ENCODE measurements around the gene GLT8D1.

DNA sequence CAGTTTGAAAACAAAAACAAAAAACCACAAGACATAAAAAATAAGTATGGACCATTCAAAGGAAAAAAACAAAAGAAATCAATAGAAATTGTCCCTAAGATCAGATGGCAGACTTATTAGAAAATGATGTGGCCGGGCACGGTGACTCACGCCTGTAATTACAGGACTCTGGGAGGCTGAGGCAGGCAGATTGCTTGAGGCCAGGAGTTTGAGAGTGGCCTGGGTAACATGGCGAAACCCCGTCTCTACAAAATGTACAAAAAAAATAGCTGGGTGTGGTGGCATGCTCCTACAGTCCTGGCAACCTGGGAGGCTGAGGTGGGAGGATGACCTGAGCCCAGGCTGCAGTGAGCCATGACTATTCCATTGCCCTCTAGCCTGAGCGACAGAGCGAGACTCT is 16.9 kb upstream of the GLT8D1 start:
- TF ChIP-seq, protein P1, sequence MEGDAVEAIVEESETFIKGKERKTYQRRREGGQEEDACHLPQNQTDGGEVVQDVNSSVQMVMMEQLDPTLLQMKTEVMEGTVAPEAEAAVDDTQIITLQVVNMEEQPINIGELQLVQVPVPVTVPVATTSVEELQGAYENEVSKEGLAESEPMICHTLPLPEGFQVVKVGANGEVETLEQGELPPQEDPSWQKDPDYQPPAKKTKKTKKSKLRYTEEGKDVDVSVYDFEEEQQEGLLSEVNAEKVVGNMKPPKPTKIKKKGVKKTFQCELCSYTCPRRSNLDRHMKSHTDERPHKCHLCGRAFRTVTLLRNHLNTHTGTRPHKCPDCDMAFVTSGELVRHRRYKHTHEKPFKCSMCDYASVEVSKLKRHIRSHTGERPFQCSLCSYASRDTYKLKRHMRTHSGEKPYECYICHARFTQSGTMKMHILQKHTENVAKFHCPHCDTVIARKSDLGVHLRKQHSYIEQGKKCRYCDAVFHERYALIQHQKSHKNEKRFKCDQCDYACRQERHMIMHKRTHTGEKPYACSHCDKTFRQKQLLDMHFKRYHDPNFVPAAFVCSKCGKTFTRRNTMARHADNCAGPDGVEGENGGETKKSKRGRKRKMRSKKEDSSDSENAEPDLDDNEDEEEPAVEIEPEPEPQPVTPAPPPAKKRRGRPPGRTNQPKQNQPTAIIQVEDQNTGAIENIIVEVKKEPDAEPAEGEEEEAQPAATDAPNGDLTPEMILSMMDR (IDR thresholded peaks at IDR 0.05): no peak
- TF ChIP-seq POLR2A (IDR thresholded peaks at IDR 0.05): no peak
